ENCODE results near the gene SLC25A33.

GRCh38 chr1:9559673-9560072 lies 20.4 kb downstream of the SLC25A33 start:
- TF ChIP-seq EZH2 (IDR thresholded peaks at IDR 0.05) (no peak), CTCF (IDR thresholded peaks at IDR 0.05) (no peak), EZH2phosphoT487 (IDR thresholded peaks at IDR 0.05) (no peak)

Data from neural progenitor cell (in vitro differentiated cells).